ENCODE results near the gene CST3.

CST3 gene

DNA sequence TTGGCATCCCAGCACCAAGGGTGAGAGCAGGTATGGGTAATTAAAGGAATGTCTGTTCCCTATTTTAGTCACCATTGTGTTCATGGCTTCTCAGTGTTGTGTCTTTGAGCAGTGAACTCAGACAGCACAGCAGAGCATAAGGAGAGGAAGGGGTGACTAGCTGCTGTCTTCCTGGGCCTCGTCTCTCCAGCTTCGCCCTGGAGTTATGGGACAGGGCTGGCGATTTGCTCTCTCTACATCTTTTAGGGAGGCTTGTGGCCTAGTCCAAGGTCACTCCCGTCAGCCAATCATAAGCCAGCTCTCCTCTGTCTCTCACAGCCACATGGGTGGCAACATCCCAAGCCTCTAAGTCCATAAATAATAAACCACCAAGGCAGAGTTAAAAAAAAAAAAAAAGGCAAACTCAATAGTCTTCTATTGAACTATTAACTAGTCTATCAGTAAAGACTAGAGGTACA is 7.3 kb downstream of the CST3 start:
- no peak overlapping the region for H3K9ac ChIP-seq (ENCODE audit: low read length in 5 of 5)
- no peaks in the 10 kb centered on the region for H3K27me3 ChIP-seq (ENCODE audit: control insufficient read depth in 5 of 5, insufficient read depth in 4 of 5, low read length in 5 of 5)
- H3K4me1 ChIP-seq (ENCODE audit: control insufficient read depth in 5 of 5, insufficient read depth in 5 of 5, low read length in 5 of 5): peaks cover 5 to 69% (median 51%) of the 10 kb centered on the region in 5 donors
- no peaks in the 10 kb centered on the region for H3K9me3 ChIP-seq (ENCODE audit: control insufficient read depth in 5 of 5, low read length in 5 of 5)
- no peak overlapping the region for H3K4me3 ChIP-seq (ENCODE audit: low read depth in 1 of 5, low read length in 5 of 5)
- no peak overlapping the region for H3K27ac ChIP-seq (ENCODE audit: low read depth, low read length)
- peaks cover 0 to 37% (median 32%) of the 10 kb centered on the region in 5 donors for H3K36me3 ChIP-seq (ENCODE audit: control insufficient read depth in 5 of 5, insufficient read depth in 5 of 5, low read length in 5 of 5)

DNA sequence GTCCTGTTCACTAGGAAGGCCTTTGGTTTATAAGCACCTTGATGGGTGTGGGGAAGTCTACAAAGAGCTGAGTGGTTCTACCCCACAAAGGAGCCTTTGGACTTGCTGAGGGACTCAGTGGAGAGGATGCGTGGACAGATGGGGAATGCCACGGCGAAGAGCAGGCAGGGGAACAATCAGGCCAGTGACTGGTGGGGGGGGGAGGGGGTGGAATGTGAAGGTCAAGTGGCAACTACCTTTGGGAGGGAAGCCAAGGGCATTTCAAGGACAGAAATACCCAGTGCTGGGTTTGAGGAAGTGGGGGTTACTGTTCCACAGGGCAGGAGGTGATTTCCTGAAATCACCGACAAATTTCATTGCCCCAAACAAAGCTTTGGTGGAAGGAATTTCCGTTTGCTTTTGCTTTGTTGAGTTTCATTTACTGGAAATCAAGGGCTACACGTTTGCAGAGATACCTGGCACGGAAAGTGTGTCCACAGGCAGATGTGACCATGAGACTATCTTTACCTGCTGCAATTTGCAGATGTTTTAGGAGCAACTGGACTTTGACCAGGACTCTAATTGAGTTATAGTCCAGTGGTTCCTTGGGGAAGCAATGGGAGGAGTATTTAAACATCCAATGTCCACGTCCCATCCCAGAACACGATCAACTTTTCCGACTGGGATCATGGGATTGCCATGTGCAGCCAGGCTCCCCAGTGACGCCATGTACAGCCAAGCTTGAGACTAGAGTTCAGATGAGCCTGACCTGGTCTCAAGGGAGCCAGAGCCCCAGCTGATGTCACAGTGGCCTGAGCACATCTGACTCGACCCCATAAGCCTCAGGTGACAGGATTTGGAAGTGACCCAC is 8.0 kb downstream of the CST3 start:
- H3K27me3 ChIP-seq (ENCODE audit: control insufficient read depth in 5 of 5, insufficient read depth in 4 of 5, low read length in 5 of 5): no peaks in the 10 kb centered on the region
- H3K9me3 ChIP-seq (ENCODE audit: control insufficient read depth in 5 of 5, low read length in 5 of 5): no peaks in the 10 kb centered on the region
- H3K4me1 ChIP-seq (ENCODE audit: control insufficient read depth in 5 of 5, insufficient read depth in 5 of 5, low read length in 5 of 5): peaks cover under 1 to 63% (median 45%) of the 10 kb centered on the region in 5 donors
- peaks cover 0 to 33% (median 30%) of the 10 kb centered on the region in 5 donors for H3K36me3 ChIP-seq (ENCODE audit: control insufficient read depth in 5 of 5, insufficient read depth in 5 of 5, low read length in 5 of 5)
- no peak overlapping the region for H3K9ac ChIP-seq (ENCODE audit: low read length in 5 of 5)
- no peak overlapping the region for H3K4me3 ChIP-seq (ENCODE audit: low read depth in 1 of 5, low read length in 5 of 5)
- no peak overlapping the region for H3K27ac ChIP-seq (ENCODE audit: low read depth, low read length)

- H3K27ac ChIP-seq (ENCODE audit: low read depth, low read length): no peak overlapping the region
- no peaks in the 10 kb centered on the region for H3K9me3 ChIP-seq (ENCODE audit: control insufficient read depth in 5 of 5, low read length in 5 of 5)
- H3K4me3 ChIP-seq (ENCODE audit: low read depth in 1 of 5, low read length in 5 of 5): no peak overlapping the region
- no peaks in the 10 kb centered on the region for H3K27me3 ChIP-seq (ENCODE audit: control insufficient read depth in 5 of 5, insufficient read depth in 4 of 5, low read length in 5 of 5)
- no peak overlapping the region for H3K9ac ChIP-seq (ENCODE audit: low read length in 5 of 5)
- peaks cover 0 to 57% (median 38%) of the 10 kb centered on the region in 5 donors for H3K4me1 ChIP-seq (ENCODE audit: control insufficient read depth in 5 of 5, insufficient read depth in 5 of 5, low read length in 5 of 5)
- peaks cover 0 to 26% (median 24%) of the 10 kb centered on the region in 5 donors for H3K36me3 ChIP-seq (ENCODE audit: control insufficient read depth in 5 of 5, insufficient read depth in 5 of 5, low read length in 5 of 5)
These were observed 8.7 kb downstream of the CST3 start for GRCh38 chr20:23629017-23629541.

- Histone ChIP-seq H3K27me3 (ENCODE audit: control insufficient read depth in 5 of 5, insufficient read depth in 4 of 5, low read length in 5 of 5) (no peaks in the 10 kb centered on the region), H3K9me3 (ENCODE audit: control insufficient read depth in 5 of 5, low read length in 5 of 5) (no peaks in the 10 kb centered on the region), H3K27ac (ENCODE audit: low read depth, low read length) (no peak overlapping the region), H3K9ac (ENCODE audit: low read length in 5 of 5) (no peak overlapping the region), H3K4me1 (ENCODE audit: control insufficient read depth in 5 of 5, insufficient read depth in 5 of 5, low read length in 5 of 5) (peaks cover 0 to 55% (median 42%) of the 10 kb centered on the region in 5 donors), H3K4me3 (ENCODE audit: low read depth in 1 of 5, low read length in 5 of 5) (no peak overlapping the region), H3K36me3 (ENCODE audit: control insufficient read depth in 5 of 5, insufficient read depth in 5 of 5, low read length in 5 of 5) (peaks cover 0 to 20% (median 19%) of the 10 kb centered on the region in 5 donors)
These were observed 9.2 kb downstream of the CST3 start for GRCh38 chr20:23628402-23629016.

DNA sequence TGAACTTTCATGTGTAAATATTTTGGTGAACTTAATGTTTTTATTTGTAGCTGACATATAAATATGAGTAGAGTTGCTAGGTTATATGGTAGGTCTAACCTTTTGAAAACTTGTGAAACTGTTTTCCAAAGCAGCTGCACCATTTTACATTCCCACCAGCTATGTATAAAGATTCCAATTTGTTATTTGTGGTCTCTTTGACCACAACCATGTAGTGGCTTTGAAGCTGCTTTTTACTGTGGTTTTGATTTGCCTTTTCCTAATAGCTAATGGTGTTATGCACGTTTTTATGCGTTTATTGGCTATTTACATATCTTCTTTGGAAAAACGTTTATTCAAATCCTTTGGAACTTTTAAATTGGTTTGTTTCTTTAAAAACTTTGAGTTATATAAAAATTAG is 10.3 kb downstream of the CST3 start:
- no peak overlapping the region for H3K27ac ChIP-seq (ENCODE audit: low read depth, low read length)
- H3K4me1 ChIP-seq (ENCODE audit: control insufficient read depth in 5 of 5, insufficient read depth in 5 of 5, low read length in 5 of 5): peaks cover 7 to 52% (median 41%) of the 10 kb centered on the region in 5 donors
- H3K9ac ChIP-seq (ENCODE audit: low read length in 5 of 5): no peak overlapping the region
- no peak overlapping the region for H3K4me3 ChIP-seq (ENCODE audit: low read depth in 1 of 5, low read length in 5 of 5)
- no peaks in the 10 kb centered on the region for H3K9me3 ChIP-seq (ENCODE audit: control insufficient read depth in 5 of 5, low read length in 5 of 5)
- peaks cover 0 to 10% (median 8%) of the 10 kb centered on the region in 5 donors for H3K36me3 ChIP-seq (ENCODE audit: control insufficient read depth in 5 of 5, insufficient read depth in 5 of 5, low read length in 5 of 5)
- no peaks in the 10 kb centered on the region for H3K27me3 ChIP-seq (ENCODE audit: control insufficient read depth in 5 of 5, insufficient read depth in 4 of 5, low read length in 5 of 5)

DNA sequence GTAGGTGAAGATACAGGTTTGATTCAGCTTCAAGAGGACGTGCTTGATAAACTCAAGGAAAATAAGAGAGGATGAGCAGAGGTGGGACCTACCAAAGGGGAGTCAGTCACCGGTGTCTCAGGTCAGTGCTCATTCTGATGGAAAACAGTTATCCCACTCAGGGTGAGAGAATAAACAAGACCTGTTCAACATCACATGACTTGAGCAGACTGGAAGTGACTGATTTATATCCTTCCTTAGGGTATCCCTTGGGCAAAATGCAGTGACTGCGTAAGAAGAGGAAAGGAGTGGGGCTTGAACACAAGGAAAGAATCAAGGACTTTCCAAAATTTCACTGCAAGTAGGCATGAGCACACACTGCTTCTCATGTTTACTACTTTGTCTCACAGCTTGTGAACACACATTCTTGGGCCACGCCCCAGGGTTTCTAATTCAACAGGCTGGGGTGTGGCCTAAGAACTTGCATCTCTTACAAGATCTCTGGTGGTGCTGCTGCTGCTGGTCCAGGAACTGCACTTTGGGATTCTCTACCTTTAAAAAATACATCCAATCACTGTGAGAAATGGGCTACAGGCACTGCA is 11.6 kb downstream of the CST3 start:
- no peaks in the 10 kb centered on the region for H3K27me3 ChIP-seq (ENCODE audit: control insufficient read depth in 5 of 5, insufficient read depth in 4 of 5, low read length in 5 of 5)
- no peaks in the 10 kb centered on the region for H3K9me3 ChIP-seq (ENCODE audit: control insufficient read depth in 5 of 5, low read length in 5 of 5)
- H3K9ac ChIP-seq (ENCODE audit: low read length in 5 of 5): no peak overlapping the region
- H3K4me1 ChIP-seq (ENCODE audit: control insufficient read depth in 5 of 5, insufficient read depth in 5 of 5, low read length in 5 of 5): peaks cover 7 to 49% (median 44%) of the 10 kb centered on the region in 5 donors
- H3K27ac ChIP-seq (ENCODE audit: low read depth, low read length): no peak overlapping the region
- H3K4me3 ChIP-seq (ENCODE audit: low read depth in 1 of 5, low read length in 5 of 5): no peak overlapping the region
- no peaks in the 10 kb centered on the region for H3K36me3 ChIP-seq (ENCODE audit: control insufficient read depth in 5 of 5, insufficient read depth in 5 of 5, low read length in 5 of 5)

- no peak overlapping the region for H3K9ac ChIP-seq (ENCODE audit: low read length in 5 of 5)
- H3K9me3 ChIP-seq (ENCODE audit: control insufficient read depth in 5 of 5, low read length in 5 of 5): no peaks in the 10 kb centered on the region
- H3K27ac ChIP-seq (ENCODE audit: low read depth, low read length): no peak overlapping the region
- peaks cover 7 to 47% (median 44%) of the 10 kb centered on the region in 5 donors for H3K4me1 ChIP-seq (ENCODE audit: control insufficient read depth in 5 of 5, insufficient read depth in 5 of 5, low read length in 5 of 5)
- no peaks in the 10 kb centered on the region for H3K27me3 ChIP-seq (ENCODE audit: control insufficient read depth in 5 of 5, insufficient read depth in 4 of 5, low read length in 5 of 5)
- H3K4me3 ChIP-seq (ENCODE audit: low read depth in 1 of 5, low read length in 5 of 5): no peak overlapping the region
- H3K36me3 ChIP-seq (ENCODE audit: control insufficient read depth in 5 of 5, insufficient read depth in 5 of 5, low read length in 5 of 5): no peaks in the 10 kb centered on the region
These were observed 12.4 kb downstream of the CST3 start for GRCh38 chr20:23625236-23625964.

DNA sequence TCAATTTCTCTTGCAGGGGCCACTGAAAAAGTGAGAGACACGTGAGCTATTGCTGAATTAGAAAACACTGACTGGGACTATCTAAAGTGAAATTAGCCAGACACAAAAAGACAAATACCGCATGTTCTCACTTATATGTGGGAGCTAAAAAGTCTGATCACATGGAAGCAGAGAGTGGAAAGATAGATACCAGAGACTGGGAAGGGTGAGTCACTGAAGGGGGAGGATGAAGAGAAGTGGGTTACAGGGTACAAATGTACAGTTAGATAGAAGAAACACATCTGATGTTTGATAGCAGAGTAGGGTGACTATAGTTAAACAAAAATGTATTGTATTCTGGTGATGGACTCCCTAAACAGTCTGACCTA is 13.4 kb downstream of the CST3 start:
- H3K27me3 ChIP-seq (ENCODE audit: control insufficient read depth in 5 of 5, insufficient read depth in 4 of 5, low read length in 5 of 5): no peaks in the 10 kb centered on the region
- H3K36me3 ChIP-seq (ENCODE audit: control insufficient read depth in 5 of 5, insufficient read depth in 5 of 5, low read length in 5 of 5): no peaks in the 10 kb centered on the region
- H3K4me1 ChIP-seq (ENCODE audit: control insufficient read depth in 5 of 5, insufficient read depth in 5 of 5, low read length in 5 of 5): peaks cover 7 to 36% (median 33%) of the 10 kb centered on the region in 5 donors
- H3K4me3 ChIP-seq (ENCODE audit: low read depth in 1 of 5, low read length in 5 of 5): no peak overlapping the region
- no peak overlapping the region for H3K27ac ChIP-seq (ENCODE audit: low read depth, low read length)
- no peak overlapping the region for H3K9ac ChIP-seq (ENCODE audit: low read length in 5 of 5)
- H3K9me3 ChIP-seq (ENCODE audit: control insufficient read depth in 5 of 5, low read length in 5 of 5): no peaks in the 10 kb centered on the region

DNA sequence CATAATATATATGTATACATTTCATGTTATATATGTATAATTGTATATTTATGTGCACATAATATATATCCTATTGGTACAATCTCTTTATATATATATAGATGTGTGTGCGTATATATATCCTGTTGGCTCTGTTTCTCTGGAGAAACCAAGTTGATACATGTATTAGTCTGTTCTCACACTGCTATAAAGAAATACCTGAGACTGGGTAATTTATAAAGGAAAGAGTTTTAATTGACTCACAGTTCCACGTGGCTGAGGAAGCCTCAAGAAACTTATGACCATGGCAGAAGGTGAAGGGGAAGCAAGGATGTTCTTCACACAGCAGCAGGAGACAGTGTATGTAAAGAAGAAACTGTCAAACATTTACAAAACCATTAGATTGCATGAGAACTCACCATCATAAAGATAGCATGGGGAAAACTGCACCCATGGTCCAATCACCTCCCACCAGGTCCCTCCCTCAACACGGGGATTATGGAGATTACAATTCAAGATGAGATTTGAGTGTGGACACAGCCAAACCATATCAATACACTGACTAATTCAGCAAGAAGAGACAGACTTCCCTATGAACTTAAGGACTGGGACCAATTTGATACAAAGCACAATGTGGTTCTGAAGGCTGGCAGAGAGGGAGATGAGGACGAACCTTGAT is 14.0 kb downstream of the CST3 start:
- H3K27ac ChIP-seq (ENCODE audit: low read depth, low read length): peak overlapping the region; percentile 75
- no peaks in the 10 kb centered on the region for H3K9me3 ChIP-seq (ENCODE audit: control insufficient read depth in 5 of 5, low read length in 5 of 5)
- no peaks in the 10 kb centered on the region for H3K36me3 ChIP-seq (ENCODE audit: control insufficient read depth in 5 of 5, insufficient read depth in 5 of 5, low read length in 5 of 5)
- H3K9ac ChIP-seq (ENCODE audit: low read length in 5 of 5): no peak overlapping the region
- no peak overlapping the region for H3K4me3 ChIP-seq (ENCODE audit: low read depth in 1 of 5, low read length in 5 of 5)
- H3K27me3 ChIP-seq (ENCODE audit: control insufficient read depth in 5 of 5, insufficient read depth in 4 of 5, low read length in 5 of 5): no peaks in the 10 kb centered on the region
- H3K4me1 ChIP-seq (ENCODE audit: control insufficient read depth in 5 of 5, insufficient read depth in 5 of 5, low read length in 5 of 5): peaks cover 7 to 32% (median 28%) of the 10 kb centered on the region in 5 donors
